SK-N-SH (cell line): ENCODE measurements around the gene DLX1.

ENCODE experiments used
- CTCF ChIP-seq: fragments of 200-600 bp; sonication (generic); IDR thresholded peaks from 2 replicates; pipeline ENCODE4 v1.6.1; 2017; ENCODE audit warnings: antibody characterized with exemption, mild to moderate bottlenecking, moderate library complexity
- ELF1 ChIP-seq: IDR thresholded peaks from 2 replicates; pipeline ENCODE4 v1.4.0; 2012
- EP300 ChIP-seq, 2 experiments: IDR thresholded peaks; 2 replicates each; pipeline versions ENCODE4 v1.4.0 to v1.6.1; 2012; ENCODE audit warnings: borderline replicate concordance in 1 of 2, low read depth in 1 of 2, low read length in 1 of 2
- MAX ChIP-seq: IDR thresholded peaks from 2 replicates; pipeline ENCODE4 v1.4.0; 2012; ENCODE audit warnings: low read depth
- MXI1 ChIP-seq: IDR thresholded peaks from 2 replicates; pipeline ENCODE4 v1.6.1; 2012; ENCODE audit warnings: mild to moderate bottlenecking, low read depth, low read length, improper control_type of control experiment
- NFIC ChIP-seq: IDR thresholded peaks from 2 replicates; pipeline ENCODE4 v1.4.0; 2012; ENCODE audit warnings: borderline replicate concordance
- RAD21 ChIP-seq: IDR thresholded peaks from 2 replicates; pipeline ENCODE4 v1.6.1; 2012; ENCODE audit warnings: mild to moderate bottlenecking, low read length
- RCOR1 ChIP-seq: fragments of 150-350 bp; IDR thresholded peaks from 2 replicates; pipeline ENCODE4 v1.6.1; 2017; ENCODE audit warnings: antibody characterized with exemption, low read length
- SIN3A ChIP-seq: IDR thresholded peaks from 2 replicates; pipeline ENCODE4 v1.6.1; 2012; ENCODE audit warnings: low read depth, mild to moderate bottlenecking, low read length, moderate library complexity, borderline replicate concordance
- TAF1 ChIP-seq: IDR thresholded peaks from 2 replicates; pipeline ENCODE4 v1.6.1; 2012; ENCODE audit warnings: low read depth, mild to moderate bottlenecking, low read length, moderate library complexity, borderline replicate concordance
- TEAD4 ChIP-seq: IDR thresholded peaks from 2 replicates; pipeline ENCODE4 v1.4.0; 2012; ENCODE audit warnings: mild to moderate bottlenecking, borderline replicate concordance; ENCODE audit not compliant: insufficient read depth

- TF ChIP-seq TEAD4 (no peak), TAF1 (no peak), NFIC (no peak), CTCF (no peak), RCOR1 (no peak), SIN3A (no peak), ELF1 (no peak), MXI1 (no peak), EP300 (IDR thresholded peaks at IDR 0.05; ENCODE audit: borderline replicate concordance in 1 of 2, low read depth in 1 of 2, low read length in 1 of 2) (no peak), MAX (no peak), RAD21 (no peak)
Observed at GRCh38 chr2:172062402-172063004, 22.8 kb upstream of the DLX1 start.
